ENCODE data around the gene OGG1.
A peak's percentile ranks its signal among the peaks of the same experiment; 100 is the strongest.

OGG1 gene

DNA sequence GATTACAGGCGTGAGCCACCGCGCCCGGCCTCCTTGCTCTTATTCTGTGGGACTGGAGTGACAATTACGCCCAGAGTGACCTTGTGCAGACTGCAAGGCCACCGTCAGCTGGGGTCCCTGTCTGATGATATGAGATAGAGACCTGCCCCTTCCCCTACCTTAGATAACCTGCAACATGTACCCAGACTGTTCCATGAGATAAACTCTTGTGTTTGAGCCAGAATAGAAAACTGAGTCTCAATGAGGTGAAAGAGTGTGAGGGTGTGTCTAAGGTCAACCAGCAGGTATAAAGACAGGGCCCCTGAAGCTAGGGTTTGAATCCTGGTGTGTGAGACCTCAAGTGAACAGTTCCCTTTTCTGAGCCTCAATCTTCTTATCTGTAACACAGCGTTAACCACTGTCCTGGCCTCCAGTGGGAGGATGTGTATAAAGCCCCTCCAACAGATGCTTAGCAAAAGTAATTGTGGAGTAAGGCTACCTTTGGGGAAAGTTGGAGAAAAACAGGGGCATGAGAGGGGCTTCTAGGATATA lies 36.5 kb downstream of the OGG1 start:
- DNase-seq (ENCODE audit: low spot score), result no peak

GRCh38 chr3:9786825-9787669 lies 37.3 kb downstream of the OGG1 start:
- no peak for DNase-seq (ENCODE audit: low spot score)

- no peak for DNase-seq (ENCODE audit: low spot score)
Observed at GRCh38 chr3:9787714-9788113, 38.0 kb downstream of the OGG1 start.

DNA sequence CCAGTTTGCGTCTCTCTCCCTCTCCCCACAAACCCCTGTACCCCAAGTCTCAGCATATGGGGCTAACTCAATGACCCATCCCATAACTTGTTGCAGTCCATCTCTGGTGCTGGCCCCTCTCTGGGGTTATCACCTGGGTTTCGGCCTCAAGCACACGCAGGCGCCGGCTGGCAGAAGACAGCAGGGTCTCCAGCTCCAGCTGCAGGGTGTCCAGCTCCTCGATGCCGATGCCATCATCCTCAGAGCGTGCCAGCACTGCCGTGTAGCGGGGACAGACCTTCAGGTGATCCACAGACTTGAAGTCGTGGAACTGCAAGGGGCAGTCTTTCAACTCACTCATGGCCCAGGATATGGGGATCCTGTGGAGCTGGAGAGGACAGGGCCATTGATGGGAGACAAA lies 41.4 kb downstream of the OGG1 start:
- DNase-seq (ENCODE audit: low spot score), result no peak

- no peak for DNase-seq (ENCODE audit: low spot score)
Observed at GRCh38 chr3:9791790-9792404, 42.1 kb downstream of the OGG1 start.

- DNase-seq (ENCODE audit: low spot score), result peak; percentile 95
Observed at GRCh38 chr3:9792405-9793160, 42.8 kb downstream of the OGG1 start, which contains the start of the genes ARPC4 and TADA3. Gene ARPC4 (plus strand): TSS chr3:9793082. CDS start chr3:9793122, 40 bp downstream. Gene TADA3 (minus strand): TSS chr3:9792473. CDS start chr3:9791466, 1,007 bp downstream.

GRCh38 chr3:9793161-9793781 lies 43.5 kb downstream of the OGG1 start:
- peak; percentile 51 for DNase-seq (ENCODE audit: low spot score)

DNA sequence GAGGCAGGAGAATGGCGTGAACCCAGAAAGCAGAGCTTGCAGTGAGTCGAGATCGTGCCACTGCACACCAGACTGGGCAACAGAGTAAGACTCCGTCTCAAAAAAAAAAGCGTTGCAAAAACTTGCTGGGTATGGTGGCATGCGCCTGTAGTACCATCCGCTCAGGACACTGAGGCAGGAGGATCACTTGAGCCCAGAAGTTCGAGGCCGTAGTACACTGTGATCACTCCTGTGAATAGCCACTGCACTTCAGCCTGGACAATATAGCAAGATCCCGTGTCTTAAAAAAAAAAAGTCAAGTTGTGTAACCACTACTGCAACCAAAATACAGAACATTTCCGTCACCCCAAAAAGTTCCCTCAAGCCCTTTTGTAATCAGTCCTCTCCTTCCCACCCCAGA lies 44.6 kb downstream of the OGG1 start:
- DNase-seq (ENCODE audit: low spot score), result no peak

- DNase-seq (ENCODE audit: low spot score), result no peak
Observed at GRCh38 chr3:9795207-9795606, 45.5 kb downstream of the OGG1 start.

DNA sequence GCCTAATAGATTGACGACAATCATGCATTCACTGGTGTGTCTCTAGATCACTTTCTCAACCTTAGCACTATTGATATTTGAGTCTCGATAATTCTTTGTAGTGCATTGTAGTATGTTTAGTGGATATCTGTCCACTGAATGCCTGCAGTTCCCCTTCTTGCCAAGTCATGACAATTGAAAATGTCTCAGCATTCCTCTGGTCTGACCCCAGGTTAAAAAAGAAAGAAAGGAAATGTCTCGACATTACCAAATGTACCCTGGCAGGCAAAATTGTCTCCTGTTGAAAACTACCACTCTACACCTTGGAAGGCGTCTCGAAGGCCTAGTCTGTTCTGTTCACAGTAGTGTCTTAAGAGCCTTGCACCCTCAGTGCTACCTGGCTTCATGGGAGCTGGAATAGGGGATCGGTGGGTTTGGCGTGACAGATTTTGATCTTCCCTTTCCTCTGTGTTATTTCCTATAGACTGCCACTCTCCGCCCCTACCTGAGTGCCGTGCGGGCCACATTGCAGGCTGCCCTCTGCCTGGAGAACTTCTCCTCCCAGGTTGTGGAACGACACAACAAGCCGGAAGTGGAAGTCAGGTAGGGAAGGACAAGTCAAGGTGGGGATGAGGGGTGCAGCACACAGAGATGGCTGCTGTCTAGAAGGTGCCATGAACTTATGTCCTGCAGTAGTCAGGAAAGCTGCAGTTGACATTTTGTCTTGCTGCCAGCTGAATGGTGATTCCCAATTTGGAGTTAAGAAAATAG lies 47.6 kb downstream of the OGG1 start:
- DNase-seq (ENCODE audit: low spot score), result no peak

- DNase-seq (ENCODE audit: low spot score), result no peak
Observed at GRCh38 chr3:9800529-9800928, 50.8 kb downstream of the OGG1 start.

GRCh38 chr3:9803494-9803893 lies 53.7 kb downstream of the OGG1 start:
- DNase-seq (ENCODE audit: low spot score), result no peak

GRCh38 chr3:9804996-9805395 lies 55.2 kb downstream of the OGG1 start:
- no peak for DNase-seq (ENCODE audit: low spot score)

DNA sequence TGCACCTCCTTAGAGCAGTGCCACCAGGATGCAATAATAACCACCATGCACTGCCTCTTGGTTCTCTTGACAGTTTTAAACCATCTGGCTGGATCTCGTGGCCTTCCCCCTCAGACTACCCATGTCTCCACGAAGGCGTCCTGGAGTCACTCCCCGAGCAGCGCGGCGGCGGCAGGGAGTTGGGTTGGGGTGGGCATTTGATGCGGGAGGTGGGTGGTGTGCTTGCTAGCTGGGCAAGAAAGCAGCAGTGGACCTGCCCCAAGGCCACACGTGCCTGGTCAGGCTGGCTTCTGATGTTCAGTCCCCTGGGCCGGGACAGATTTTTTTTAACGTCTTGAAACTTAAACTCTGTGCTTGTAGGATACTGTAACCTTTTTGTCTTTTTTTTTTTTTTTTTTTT lies 56.4 kb downstream of the OGG1 start:
- no peak for DNase-seq (ENCODE audit: low spot score)
